Stimulated activated CD4-positive, alpha-beta T cell treated with anti-CD3 and anti-CD28 coated beads, Interleukin-12 subunit alpha, Interleukin-12 subunit beta, amount 100 ng/mL, for 48 hours (primary cell): Measurements from ENCODE around the gene PIAS2.
"Not testable (repeated sequence)": the region's sequence is repeated elsewhere in the genome, so short reads cannot be mapped to it uniquely, and the experiment has no call there.

Experiments used
- DNase-seq, 3 donors: peaks; one replicate each; pipeline ENCODE4 v3.0.0-alpha.2; 2020; ENCODE audit warnings: low read depth in 2 of 3, low spot score in 1 of 3

PIAS2 gene

GRCh38 chr18:46832422-46832821 is 84.9 kb downstream of the PIAS2 start:
- not testable (repeated sequence) for DNase-seq

- DNase-seq = no peak
Measured at GRCh38 chr18:46831434-46831833, 85.9 kb downstream of the PIAS2 start.

GRCh38 chr18:46830633-46831032 is 86.7 kb downstream of the PIAS2 start:
- DNase-seq = no peak

GRCh38 chr18:46829947-46830346 is 87.4 kb downstream of the PIAS2 start:
- DNase-seq = no peak

GRCh38 chr18:46829531-46829930 is 87.8 kb downstream of the PIAS2 start:
- DNase-seq = no peak

GRCh38 chr18:46821856-46822711 is 95.2 kb downstream of the PIAS2 start:
- DNase-seq = no peak

GRCh38 chr18:46820863-46821262 is 96.4 kb downstream of the PIAS2 start:
- DNase-seq = no peak

- no peak for DNase-seq
Measured at GRCh38 chr18:46815661-46816060, 101.6 kb downstream of the PIAS2 start.

- DNase-seq = no peak
Measured at GRCh38 chr18:46814399-46814798, 102.9 kb downstream of the PIAS2 start.

GRCh38 chr18:46812311-46812710 is 105.0 kb downstream of the PIAS2 start:
- DNase-seq = no peak

- DNase-seq = no peak
Measured at GRCh38 chr18:46810481-46811000, 106.8 kb downstream of the PIAS2 start.

GRCh38 chr18:46809145-46809544 is 108.2 kb downstream of the PIAS2 start:
- no peak for DNase-seq

GRCh38 chr18:46795945-46796344 is 121.4 kb downstream of the PIAS2 start:
- DNase-seq = not testable (repeated sequence)

GRCh38 chr18:46794607-46795006 is 122.7 kb downstream of the PIAS2 start:
- DNase-seq = no peak

GRCh38 chr18:46793565-46793964 is 123.7 kb downstream of the PIAS2 start:
- DNase-seq = no peak

- DNase-seq = no peak
Measured at GRCh38 chr18:46789088-46789487, 128.2 kb downstream of the PIAS2 start.

GRCh38 chr18:46787674-46788073 is 129.6 kb downstream of the PIAS2 start:
- no peak for DNase-seq

GRCh38 chr18:46772357-46772756 is 144.9 kb downstream of the PIAS2 start:
- DNase-seq = no peak

- DNase-seq = no peak
Measured at GRCh38 chr18:46771141-46771540, 146.2 kb downstream of the PIAS2 start.

- DNase-seq = no peak
Measured at GRCh38 chr18:46770708-46771107, 146.6 kb downstream of the PIAS2 start.

GRCh38 chr18:46768166-46768921 is 149.0 kb downstream of the PIAS2 start:
- no peak for DNase-seq

- no peak for DNase-seq
Measured at GRCh38 chr18:46767217-46767616, 150.1 kb downstream of the PIAS2 start.
